Endothelial cell of umbilical vein (primary cell): Measurements from ENCODE around the gene HDX.
"Not testable (repeated sequence)": the region's sequence is repeated elsewhere in the genome, so short reads cannot be mapped to it uniquely, and the experiment has no call there.

Experiments used
- EZH2 ChIP-seq: IDR thresholded peaks from 2 replicates; pipeline ENCODE4 v1.6.1; 2012; ENCODE audit warnings: borderline replicate concordance, low read depth, mild to moderate bottlenecking, moderate library complexity, low read length, inconsistent platforms; ENCODE audit not compliant: severe bottlenecking
- POLR2AphosphoS5 ChIP-seq: IDR thresholded peaks from 2 replicates; pipeline ENCODE4 v1.6.1; 2012; ENCODE audit warnings: low read depth, mild to moderate bottlenecking, control low read depth, low read length, moderate library complexity; ENCODE audit not compliant: insufficient read depth
- TF ChIP-seq, protein P1 (sequence below), 2 donors: IDR thresholded peaks; 1 replicate in 1 of 2; 2 replicates in 1 of 2; pipeline ENCODE4 v1.5.1; 2011; ENCODE audit warnings: low read length in 2 of 2, mild to moderate bottlenecking in 2 of 2, moderate library complexity in 2 of 2, control low read depth in 1 of 2, inconsistent platforms in 1 of 2, low read depth in 1 of 2; ENCODE audit not compliant: insufficient read depth in 1 of 2; ENCODE audit errors: extremely low read depth in 1 of 2

DNA sequence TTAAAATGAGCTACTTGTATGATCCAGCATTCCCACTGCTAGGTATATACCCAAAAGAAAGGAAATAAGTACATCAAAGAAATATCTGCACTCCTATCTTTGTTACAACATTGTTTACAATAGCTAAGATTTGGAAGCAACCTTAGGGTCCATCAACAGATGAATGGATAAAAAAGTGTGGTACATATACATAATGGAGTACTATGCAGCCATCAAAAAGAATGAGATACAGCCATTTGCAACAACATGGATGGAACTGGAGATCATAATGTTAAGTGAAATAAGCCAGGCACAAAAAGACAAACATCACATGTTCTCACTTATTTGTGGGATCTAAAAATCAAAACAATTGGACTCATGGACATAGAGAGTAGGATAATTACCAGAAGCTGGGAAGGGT, 186.3 kb downstream of the HDX start:
- not testable (repeated sequence) for TF ChIP-seq POLR2AphosphoS5, EZH2
- TF ChIP-seq, protein P1, sequence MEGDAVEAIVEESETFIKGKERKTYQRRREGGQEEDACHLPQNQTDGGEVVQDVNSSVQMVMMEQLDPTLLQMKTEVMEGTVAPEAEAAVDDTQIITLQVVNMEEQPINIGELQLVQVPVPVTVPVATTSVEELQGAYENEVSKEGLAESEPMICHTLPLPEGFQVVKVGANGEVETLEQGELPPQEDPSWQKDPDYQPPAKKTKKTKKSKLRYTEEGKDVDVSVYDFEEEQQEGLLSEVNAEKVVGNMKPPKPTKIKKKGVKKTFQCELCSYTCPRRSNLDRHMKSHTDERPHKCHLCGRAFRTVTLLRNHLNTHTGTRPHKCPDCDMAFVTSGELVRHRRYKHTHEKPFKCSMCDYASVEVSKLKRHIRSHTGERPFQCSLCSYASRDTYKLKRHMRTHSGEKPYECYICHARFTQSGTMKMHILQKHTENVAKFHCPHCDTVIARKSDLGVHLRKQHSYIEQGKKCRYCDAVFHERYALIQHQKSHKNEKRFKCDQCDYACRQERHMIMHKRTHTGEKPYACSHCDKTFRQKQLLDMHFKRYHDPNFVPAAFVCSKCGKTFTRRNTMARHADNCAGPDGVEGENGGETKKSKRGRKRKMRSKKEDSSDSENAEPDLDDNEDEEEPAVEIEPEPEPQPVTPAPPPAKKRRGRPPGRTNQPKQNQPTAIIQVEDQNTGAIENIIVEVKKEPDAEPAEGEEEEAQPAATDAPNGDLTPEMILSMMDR (IDR thresholded peaks at IDR 0.05; ENCODE audit: extremely low read depth in 1 of 2, insufficient read depth in 1 of 2, low read depth in 1 of 2, low read length in 2 of 2): not testable (repeated sequence)
